ENCODE data around the gene CAMK1D. TPM values are rescaled to one million over a fixed set of nuclear protein-coding genes. Genes with fewer than 3 reads are reported as not detected.

The CAMK1D gene
- total RNA-seq, 1 experiment from 2014 or later: 6.3 TPM

DNA sequence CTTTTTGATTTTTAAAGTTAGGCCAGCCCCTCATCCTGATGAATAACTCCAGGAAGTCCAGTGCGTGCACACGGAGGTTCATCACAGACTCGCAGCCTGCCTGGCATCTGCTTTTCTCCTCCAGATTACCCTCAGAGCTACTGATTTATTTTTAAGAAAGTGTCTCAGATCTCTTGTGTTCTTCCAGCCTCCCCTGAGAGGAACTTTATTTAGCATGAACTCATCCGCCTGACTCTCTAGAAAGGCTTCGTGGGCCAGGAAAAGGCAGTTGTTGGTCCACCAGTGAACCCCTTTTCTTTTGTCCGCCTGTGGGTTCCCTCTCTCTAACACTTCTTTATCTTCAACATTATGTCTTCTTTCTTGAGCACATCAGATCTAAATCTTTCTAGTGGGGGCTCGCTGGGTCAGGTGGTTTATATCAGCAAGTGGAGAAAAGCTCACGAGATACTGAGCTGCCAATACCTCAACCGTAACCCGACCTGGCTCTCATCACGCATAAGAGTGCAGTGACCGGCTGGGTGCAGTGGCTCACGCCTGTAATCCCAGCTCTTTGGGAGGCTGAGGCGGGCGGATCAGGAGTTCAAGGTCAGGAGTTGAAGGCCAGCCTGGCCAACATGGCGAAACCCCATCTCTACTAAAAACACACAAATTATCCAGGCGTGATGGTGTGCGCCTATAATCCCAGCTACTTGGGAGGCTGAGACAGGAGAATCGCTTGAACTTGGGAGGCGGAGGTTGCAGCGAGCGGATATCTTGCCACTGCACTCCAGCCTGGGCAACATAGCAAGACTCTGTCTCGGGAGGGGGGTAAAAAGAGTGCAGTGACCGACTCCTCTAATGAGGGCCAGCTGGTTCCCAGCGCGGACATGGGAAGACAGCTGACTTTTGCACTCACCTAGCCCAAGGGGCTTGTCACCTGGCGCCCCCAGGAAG lies 489.9 kb downstream of the CAMK1D start:
- H2BK120ac ChIP-seq (ENCODE audit: low read depth, low read length, poor library complexity, severe bottlenecking): no peak overlapping the region
- no peak overlapping the region for H2BK20ac ChIP-seq (ENCODE audit: low read depth, low read length, poor library complexity, severe bottlenecking)
- H4K91ac ChIP-seq (ENCODE audit: insufficient read length, low read depth, low read length): no peak overlapping the region
- H2BK15ac ChIP-seq (ENCODE audit: low read depth, low read length): no peak overlapping the region
- H3K4ac ChIP-seq (ENCODE audit: low read depth, low read length): no peak overlapping the region
- no peak overlapping the region for H2BK5ac ChIP-seq (ENCODE audit: insufficient read length, low read length)
- no peaks in the 10 kb centered on the region for H3K9me3 ChIP-seq (ENCODE audit: control insufficient read depth, low read depth, low read length)
- no peaks in the 10 kb centered on the region for H3K79me2 ChIP-seq (ENCODE audit: insufficient read depth, low read length)
- no peak overlapping the region for H3K9ac ChIP-seq (ENCODE audit: extremely low read depth, insufficient read length, low read length)
- H3K27ac Mint-ChIP-seq: peak overlapping the region in 2 of 3 experiments; percentile 3 to 68; a peak in 3 of 7 replicates
- H3K4me1 Mint-ChIP-seq: peaks cover 12 to 23% of the 10 kb centered on the region in 2 experiments
- H2AK5ac ChIP-seq (ENCODE audit: insufficient read length, low read length): no peak overlapping the region
- H3K36me3 Mint-ChIP-seq (ENCODE audit: insufficient read depth in 1 of 3, low read depth in 3 of 3): no peaks in the 10 kb centered on the region
- TF ChIP-seq, protein P1, sequence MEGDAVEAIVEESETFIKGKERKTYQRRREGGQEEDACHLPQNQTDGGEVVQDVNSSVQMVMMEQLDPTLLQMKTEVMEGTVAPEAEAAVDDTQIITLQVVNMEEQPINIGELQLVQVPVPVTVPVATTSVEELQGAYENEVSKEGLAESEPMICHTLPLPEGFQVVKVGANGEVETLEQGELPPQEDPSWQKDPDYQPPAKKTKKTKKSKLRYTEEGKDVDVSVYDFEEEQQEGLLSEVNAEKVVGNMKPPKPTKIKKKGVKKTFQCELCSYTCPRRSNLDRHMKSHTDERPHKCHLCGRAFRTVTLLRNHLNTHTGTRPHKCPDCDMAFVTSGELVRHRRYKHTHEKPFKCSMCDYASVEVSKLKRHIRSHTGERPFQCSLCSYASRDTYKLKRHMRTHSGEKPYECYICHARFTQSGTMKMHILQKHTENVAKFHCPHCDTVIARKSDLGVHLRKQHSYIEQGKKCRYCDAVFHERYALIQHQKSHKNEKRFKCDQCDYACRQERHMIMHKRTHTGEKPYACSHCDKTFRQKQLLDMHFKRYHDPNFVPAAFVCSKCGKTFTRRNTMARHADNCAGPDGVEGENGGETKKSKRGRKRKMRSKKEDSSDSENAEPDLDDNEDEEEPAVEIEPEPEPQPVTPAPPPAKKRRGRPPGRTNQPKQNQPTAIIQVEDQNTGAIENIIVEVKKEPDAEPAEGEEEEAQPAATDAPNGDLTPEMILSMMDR (conservative IDR thresholded peaks at IDR 0.05): no peak
- no peak overlapping the region for H2AFZ ChIP-seq (ENCODE audit: low read length)
- H3K23ac ChIP-seq (ENCODE audit: insufficient read length, low read depth, low read length): no peak overlapping the region
- WGBS (ENCODE audit: extremely low coverage, insufficient read length, low lambda C conversion rate): no CpG with 5 or more reads among the region's 27 CpGs
- DNase-seq: no peak
- H3K23me2 ChIP-seq (ENCODE audit: insufficient read length, low read depth, low read length, poor library complexity, severe bottlenecking): no peaks in the 10 kb centered on the region
- no peak overlapping the region for H3K4me2 ChIP-seq (ENCODE audit: insufficient read depth, insufficient read length, low read length)
- H3K18ac ChIP-seq (ENCODE audit: insufficient read length, low read depth, low read length): no peak overlapping the region
- H4K8ac ChIP-seq (replicated peaks; ENCODE audit: insufficient read length, low read depth, low read length): no peak overlapping the region
- no peak overlapping the region for H3K56ac ChIP-seq (ENCODE audit: insufficient read length, low read depth, low read length)
- H3K4me3 Mint-ChIP-seq: no peak overlapping the region
- H3K27me3 Mint-ChIP-seq (ENCODE audit: low read depth): no peaks in the 10 kb centered on the region; the same call in 1 of the 2 replicates
- no peaks in the 10 kb centered on the region for H3K79me1 ChIP-seq (ENCODE audit: insufficient read depth, low read depth, low read length, poor library complexity, severe bottlenecking)
- H3T11ph ChIP-seq (ENCODE audit: low read length): no peak overlapping the region
- no peak overlapping the region for H2BK12ac ChIP-seq (ENCODE audit: insufficient read length, low read depth, low read length)
- no peaks in the 10 kb centered on the region for H4K20me1 ChIP-seq (ENCODE audit: control insufficient read depth, insufficient read depth, insufficient read length)
- H3K27me3 ChIP-seq (ENCODE audit: insufficient read depth, low read length): no peaks in the 10 kb centered on the region
- H3K4me1 ChIP-seq (ENCODE audit: insufficient read depth, low read length): no peaks in the 10 kb centered on the region
- H3K27ac ChIP-seq (ENCODE audit: insufficient read length, low read depth, low read length): no peak overlapping the region
- no peaks in the 10 kb centered on the region for H3K9me3 Mint-ChIP-seq
- no peak overlapping the region for H4K5ac ChIP-seq (ENCODE audit: insufficient read length, low read depth, low read length)
- no peak overlapping the region for H3K14ac ChIP-seq (ENCODE audit: insufficient read depth, low read length)

Measured in H9 (cell line).